HFFc6 (cell line): ENCODE data around the gene LSAMP. TPM values are rescaled to one million over a fixed set of nuclear protein-coding genes. Genes with fewer than 3 reads are reported as not detected.

ENCODE experiments used
- DNase-seq: peaks from one replicate; pipeline ENCODE4 v3.0.0-alpha.2; 2018
- H3K27ac Mint-ChIP-seq: 2 replicates; pipeline ENCODE4 v1.8.0; 2020; ENCODE audit warnings: mild to moderate bottlenecking, mixed read lengths
- H3K27me3 Mint-ChIP-seq: 2 replicates; pipeline ENCODE4 v1.8.0; 2021; ENCODE audit warnings: mild to moderate bottlenecking, moderate library complexity, mixed read lengths; ENCODE audit not compliant: insufficient read depth
- H3K36me3 Mint-ChIP-seq: 2 replicates; pipeline ENCODE4 v1.8.0; 2021; ENCODE audit warnings: low read depth, mixed read lengths
- H3K4me1 Mint-ChIP-seq: 2 replicates; pipeline ENCODE4 v1.8.0; 2020; ENCODE audit warnings: low read depth, mixed read lengths
- H3K4me3 Mint-ChIP-seq: 2 replicates; pipeline ENCODE4 v1.8.0; 2020; ENCODE audit warnings: mild to moderate bottlenecking, moderate library complexity, mixed read lengths
- H3K9me3 Mint-ChIP-seq: 2 replicates; pipeline ENCODE4 v1.8.0; 2020; ENCODE audit warnings: mild to moderate bottlenecking, mixed read lengths
- total RNA-seq, 6 experiments: library from RNA; stranded (reverse); fragmentation: NEBNext Ultra II Directional; extraction: Animal tissue kit (Norgen Biotek cat#: 25700); gene quantifications; 2 replicates in 1 of 6; 3 replicates in 5 of 6; pipeline ENCODE4 v1.2.3, GENCODE V29; 2021
- TF ChIP-seq, protein P1 (sequence below): fragments of 200-600 bp; sonication (generic); IDR thresholded peaks from 2 replicates; pipeline ENCODE4 v1.5.0; 2021; ENCODE audit warnings: antibody characterized with exemption, mild to moderate bottlenecking

LSAMP gene
- total RNA-seq, 6 experiments from 2014 or later, result not detected

DNA sequence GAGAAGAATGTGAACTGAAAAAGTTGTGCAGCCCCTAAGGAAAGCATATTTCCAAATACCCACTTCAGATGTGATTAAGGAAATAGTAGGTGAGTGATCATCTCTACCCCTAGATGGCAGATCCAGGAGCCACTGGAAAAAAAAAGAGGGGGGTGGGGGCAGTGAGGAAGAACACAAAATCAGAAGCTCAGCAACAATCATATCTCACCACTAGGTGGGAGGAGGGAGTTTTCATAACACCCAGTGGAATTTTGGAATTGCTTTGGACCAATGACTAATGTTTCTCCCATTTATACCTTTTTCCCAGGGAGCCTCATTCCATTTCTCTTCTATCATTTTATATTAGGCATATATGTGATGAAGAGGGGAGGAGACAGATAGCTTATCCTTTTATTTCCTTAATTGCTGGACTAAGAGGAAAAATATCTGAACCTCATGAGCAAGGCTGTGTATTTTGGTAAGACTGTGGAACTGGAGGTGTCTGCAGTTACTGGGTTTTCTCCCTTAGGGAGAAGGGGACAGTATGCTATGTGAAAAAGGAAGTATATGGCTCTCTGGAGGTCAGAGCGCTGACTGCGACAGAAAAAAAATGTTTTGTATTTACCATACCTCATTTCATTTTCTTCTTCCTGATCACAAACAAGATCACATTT lies 458.6 kb downstream of the LSAMP start:
- Mint-ChIP-seq H3K4me3 (no peak overlapping the region), H3K4me1 (peaks cover 26% of the 10 kb centered on the region), H3K9me3 (peaks cover 8% of the 10 kb centered on the region; the same call in 1 of the 2 replicates), H3K27ac (no peak overlapping the region), H3K27me3 (peaks cover 4% of the 10 kb centered on the region; the same call in 1 of the 2 replicates), H3K36me3 (no peaks in the 10 kb centered on the region)
- TF ChIP-seq, protein P1, sequence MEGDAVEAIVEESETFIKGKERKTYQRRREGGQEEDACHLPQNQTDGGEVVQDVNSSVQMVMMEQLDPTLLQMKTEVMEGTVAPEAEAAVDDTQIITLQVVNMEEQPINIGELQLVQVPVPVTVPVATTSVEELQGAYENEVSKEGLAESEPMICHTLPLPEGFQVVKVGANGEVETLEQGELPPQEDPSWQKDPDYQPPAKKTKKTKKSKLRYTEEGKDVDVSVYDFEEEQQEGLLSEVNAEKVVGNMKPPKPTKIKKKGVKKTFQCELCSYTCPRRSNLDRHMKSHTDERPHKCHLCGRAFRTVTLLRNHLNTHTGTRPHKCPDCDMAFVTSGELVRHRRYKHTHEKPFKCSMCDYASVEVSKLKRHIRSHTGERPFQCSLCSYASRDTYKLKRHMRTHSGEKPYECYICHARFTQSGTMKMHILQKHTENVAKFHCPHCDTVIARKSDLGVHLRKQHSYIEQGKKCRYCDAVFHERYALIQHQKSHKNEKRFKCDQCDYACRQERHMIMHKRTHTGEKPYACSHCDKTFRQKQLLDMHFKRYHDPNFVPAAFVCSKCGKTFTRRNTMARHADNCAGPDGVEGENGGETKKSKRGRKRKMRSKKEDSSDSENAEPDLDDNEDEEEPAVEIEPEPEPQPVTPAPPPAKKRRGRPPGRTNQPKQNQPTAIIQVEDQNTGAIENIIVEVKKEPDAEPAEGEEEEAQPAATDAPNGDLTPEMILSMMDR, result peak; percentile 79
- DNase-seq, result peak; percentile 18

DNA sequence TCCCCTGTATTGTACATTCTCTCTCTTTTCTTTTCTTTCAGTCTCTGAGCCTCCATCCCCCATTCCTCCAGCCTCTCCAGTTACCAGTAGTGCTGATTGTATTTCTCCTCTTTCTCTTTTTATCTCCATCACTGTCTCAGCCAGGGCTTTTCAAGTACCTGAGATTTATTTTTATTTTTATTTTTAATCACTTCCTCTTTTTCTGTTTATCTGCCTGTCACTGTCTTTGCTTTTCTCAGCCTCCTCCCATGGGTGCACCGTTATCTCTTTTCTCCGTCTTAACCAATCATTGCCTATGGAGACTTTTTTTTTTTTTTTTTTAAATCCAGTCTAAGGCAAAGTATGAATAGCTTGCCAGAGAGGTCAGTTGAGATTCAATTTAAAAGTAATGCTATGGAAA lies 462.7 kb downstream of the LSAMP start:
- no peak for DNase-seq
- Mint-ChIP-seq H3K36me3 (no peaks in the 10 kb centered on the region), H3K27me3 (peaks cover 7% of the 10 kb centered on the region; the same call in 1 of the 2 replicates), H3K9me3 (peaks cover 8% of the 10 kb centered on the region; the same call in 1 of the 2 replicates), H3K27ac (no peak overlapping the region), H3K4me3 (no peak overlapping the region), H3K4me1 (no peaks in the 10 kb centered on the region)
- TF ChIP-seq, protein P1, result no peak

DNA sequence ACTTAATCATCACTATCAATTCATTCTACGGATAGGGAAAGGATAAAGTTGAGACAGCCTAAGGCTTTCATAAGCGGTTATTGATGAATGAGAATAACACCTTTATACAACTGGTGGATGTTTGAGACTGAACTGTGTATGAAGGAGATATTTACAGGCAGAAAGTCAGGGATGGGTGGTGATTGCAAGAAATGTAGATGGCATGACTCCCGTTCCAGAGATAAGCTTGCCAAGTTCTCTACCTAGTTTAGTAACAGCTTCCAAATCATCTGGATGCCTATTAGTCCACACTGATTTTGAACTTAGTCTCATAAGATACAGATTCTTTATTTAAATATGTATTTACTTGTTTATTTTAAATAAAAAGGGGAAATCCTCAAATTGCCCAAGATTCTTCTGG lies 463.2 kb downstream of the LSAMP start:
- Mint-ChIP-seq H3K27ac (no peak overlapping the region), H3K9me3 (peaks cover 4% of the 10 kb centered on the region; the same call in 1 of the 2 replicates), H3K4me1 (no peaks in the 10 kb centered on the region), H3K36me3 (no peaks in the 10 kb centered on the region), H3K27me3 (peaks cover 7% of the 10 kb centered on the region; the same call in 1 of the 2 replicates), H3K4me3 (no peak overlapping the region)
- TF ChIP-seq, protein P1, result no peak
- no peak for DNase-seq

DNA sequence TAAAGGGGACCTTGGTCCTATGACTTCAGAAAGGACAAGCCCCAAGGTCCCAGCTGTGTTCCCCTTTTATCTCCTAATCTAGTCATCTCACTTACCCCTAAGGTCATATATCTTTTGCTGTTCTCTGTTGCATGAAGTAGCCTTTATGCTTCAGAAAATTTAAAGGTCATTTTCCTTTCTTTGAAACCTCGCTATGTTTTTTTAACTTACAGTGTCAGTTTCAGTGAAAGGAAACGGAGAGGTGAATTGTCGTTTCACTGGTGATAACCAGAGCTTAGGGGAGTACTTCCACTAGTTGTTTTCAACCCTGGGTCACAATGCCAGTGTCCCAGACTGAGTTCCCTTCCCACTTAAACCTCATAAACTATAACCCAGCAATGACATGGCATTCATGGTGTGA lies 464.6 kb downstream of the LSAMP start:
- H3K27ac Mint-ChIP-seq, result no peak overlapping the region
- no peaks in the 10 kb centered on the region for H3K36me3 Mint-ChIP-seq
- H3K9me3 Mint-ChIP-seq, result no peaks in the 10 kb centered on the region
- H3K4me1 Mint-ChIP-seq, result peaks cover 5% of the 10 kb centered on the region
- DNase-seq, result no peak
- TF ChIP-seq, protein P1, result no peak
- H3K4me3 Mint-ChIP-seq, result no peak overlapping the region
- peaks cover 7% of the 10 kb centered on the region; the same call in 1 of the 2 replicates for H3K27me3 Mint-ChIP-seq

DNA sequence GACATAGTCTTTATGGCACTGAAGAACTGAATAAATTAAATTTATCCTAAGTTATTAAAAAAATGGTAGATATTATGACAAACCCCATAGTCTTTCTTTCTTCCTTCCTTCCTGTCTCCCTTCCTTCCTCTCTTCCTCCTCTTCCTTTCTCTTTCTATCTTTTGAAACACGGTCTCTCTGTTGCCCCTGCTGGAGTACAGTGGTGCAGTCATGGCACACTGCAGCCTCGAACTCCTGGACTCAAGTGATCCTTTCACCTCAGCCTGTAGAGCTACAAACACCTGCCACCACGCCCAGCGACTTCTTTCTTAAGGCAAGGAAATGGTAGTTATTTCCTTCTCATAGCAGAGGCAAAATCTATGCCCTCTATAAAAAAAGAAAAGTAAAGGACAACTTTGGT lies 467.4 kb downstream of the LSAMP start:
- no peak for DNase-seq
- TF ChIP-seq, protein P1, result no peak
- Mint-ChIP-seq H3K4me3 (no peak overlapping the region), H3K4me1 (peaks cover 19% of the 10 kb centered on the region), H3K9me3 (no peaks in the 10 kb centered on the region), H3K27ac (no peak overlapping the region), H3K27me3 (peaks cover 7% of the 10 kb centered on the region; the same call in 1 of the 2 replicates), H3K36me3 (no peaks in the 10 kb centered on the region)
